HG03095 (cell line): ENCODE data around the gene TGIF1.
"Not testable (repeated sequence)": the region's sequence is repeated elsewhere in the genome, so short reads cannot be mapped to it uniquely, and the experiment has no call there.

Experiments
- ATAC-seq: cut with Tn5 transposase; IDR thresholded peaks from one replicate; pipeline ENCODE4 v1.9.1; 2021; ENCODE audit warnings: moderate library complexity; ENCODE audit not compliant: unreplicated experiment

Gene TGIF1

GRCh38 chr18:3455090-3455635 lies 5.2 kb downstream of the TGIF1 start:
- no peak for ATAC-seq

GRCh38 chr18:3455907-3456685 lies 6.1 kb downstream of the TGIF1 start:
- no peak for ATAC-seq

GRCh38 chr18:3456686-3457069 lies 6.7 kb downstream of the TGIF1 start:
- no peak for ATAC-seq

GRCh38 chr18:3457261-3457724 lies 7.3 kb downstream of the TGIF1 start:
- ATAC-seq, result no peak

GRCh38 chr18:3458378-3458777 lies 8.4 kb downstream of the TGIF1 start:
- no peak for ATAC-seq

- ATAC-seq, result no peak
These were observed 9.2 kb downstream of the TGIF1 start for GRCh38 chr18:3458952-3459853.

GRCh38 chr18:3460823-3461398 lies 10.9 kb downstream of the TGIF1 start:
- no peak for ATAC-seq

- ATAC-seq, result no peak
These were observed 11.7 kb downstream of the TGIF1 start for GRCh38 chr18:3461704-3462103.

- no peak for ATAC-seq
These were observed 13.1 kb downstream of the TGIF1 start for GRCh38 chr18:3463051-3463450.

GRCh38 chr18:3466045-3466444 lies 16.1 kb downstream of the TGIF1 start:
- no peak for ATAC-seq

GRCh38 chr18:3466872-3467271 lies 16.9 kb downstream of the TGIF1 start:
- ATAC-seq, result no peak

GRCh38 chr18:3468066-3468705 lies 18.2 kb downstream of the TGIF1 start:
- ATAC-seq, result no peak

GRCh38 chr18:3468833-3469232 lies 18.9 kb downstream of the TGIF1 start:
- ATAC-seq, result no peak

GRCh38 chr18:3471141-3471648 lies 21.2 kb downstream of the TGIF1 start:
- no peak for ATAC-seq

GRCh38 chr18:3472121-3472520 lies 22.1 kb downstream of the TGIF1 start:
- ATAC-seq, result not testable (repeated sequence)

GRCh38 chr18:3472681-3473544 lies 22.9 kb downstream of the TGIF1 start:
- no peak for ATAC-seq

- ATAC-seq, result no peak
These were observed 28.4 kb downstream of the TGIF1 start for GRCh38 chr18:3478262-3478978.

GRCh38 chr18:3479978-3480509 lies 30.1 kb downstream of the TGIF1 start:
- no peak for ATAC-seq
